H1 (cell line): Measurements from ENCODE around the gene OR10J5. TPM values are rescaled to one million over a fixed set of nuclear protein-coding genes. Genes with fewer than 3 reads are reported as not detected.

Experiments used
- ASH2L ChIP-seq: fragments of 200-600, 300-600 bp; sonication (generic); IDR thresholded peaks from one replicate; pipeline ENCODE4 v1.7.1; 2017; ENCODE audit warnings: low read length
- CEBPB ChIP-seq: IDR thresholded peaks from 2 replicates; pipeline ENCODE4 v1.6.1; 2012; ENCODE audit warnings: low read depth, low read length
- JUND ChIP-seq: IDR thresholded peaks from 2 replicates; pipeline ENCODE4 v1.6.1; 2011; ENCODE audit warnings: mild to moderate bottlenecking, improper control_type of control experiment, low read length
- KDM4A ChIP-seq: IDR thresholded peaks from one replicate; pipeline ENCODE4 v1.7.1; 2012; ENCODE audit warnings: low read depth, mild to moderate bottlenecking, moderate library complexity, low read length, inconsistent platforms; ENCODE audit not compliant: severe bottlenecking
- NRF1 ChIP-seq: IDR thresholded peaks from 2 replicates; pipeline ENCODE4 v1.6.1; 2011; ENCODE audit warnings: mild to moderate bottlenecking, low read depth, low read length, improper control_type of control experiment
- POLR2AphosphoS5 ChIP-seq: IDR thresholded peaks from 2 replicates; pipeline ENCODE4 v1.6.1; 2011; ENCODE audit warnings: low read depth, low read length
- SIN3A ChIP-seq, 2 experiments: IDR thresholded peaks in 1 of 2; conservative IDR thresholded peaks in 1 of 2; 2 replicates each; pipeline ENCODE4 v1.6.1; 2011 to 2012; ENCODE audit warnings: low read length in 2 of 2, improper control_type of control experiment in 1 of 2, low read depth in 1 of 2, mild to moderate bottlenecking in 1 of 2
- SUZ12 ChIP-seq: fragments of 200-600 bp; sonication (generic); IDR thresholded peaks from 2 replicates; pipeline ENCODE4 v1.6.1; 2012; ENCODE audit warnings: mild to moderate bottlenecking, inconsistent platforms, low read length, moderate library complexity, mixed read lengths
- TAF7 ChIP-seq: optimal IDR thresholded peaks from 2 replicates; pipeline ENCODE3; 2011; ENCODE audit warnings: low read depth, mild to moderate bottlenecking, inconsistent platforms, low read length, moderate library complexity, borderline replicate concordance
- polyA plus RNA-seq, 7 experiments: library from polyadenylated mRNA; depleted of rRNA in 3 of 7; stranded (reverse) in 5 of 7; unstranded in 2 of 7; fragments of >200 nt in 5 of 7; fragments of 200-250 nt in 2 of 7; gene quantifications; 1 replicate in 5 of 7; 2 replicates in 1 of 7; 4 replicates in 1 of 7; pipeline versions ENCODE4 v1.2.1 to v1.2.3, GENCODE V29; 2011 to 2013; ENCODE audit warnings: missing spikeins in 2 of 7, mixed read lengths in 2 of 7
- total RNA-seq: library from RNA; stranded (reverse); fragmentation: NEBNext Ultra II Directional; extraction: Animal tissue kit (Norgen Biotek cat#: 25700); gene quantifications from 2 replicates; pipeline ENCODE4 v1.2.1, GENCODE V29; 2021
- TF ChIP-seq, protein P1 (sequence below): fragments of 300-600 bp; sonication (generic); IDR thresholded peaks from 2 replicates; pipeline ENCODE4 v1.7.1; 2012; ENCODE audit warnings: low read length, moderate library complexity, mild to moderate bottlenecking, inconsistent platforms; ENCODE audit not compliant: insufficient replicate concordance

Gene OR10J5
- total and polyA plus RNA-seq, 2 of the 8 experiments (the other 6 are each of a cell fraction or from before 2014, with no cell fraction given) = not detected

GRCh38 chr1:159580340-159580739 is 44.5 kb upstream of the OR10J5 start (continued):
- TF ChIP-seq, protein P1, sequence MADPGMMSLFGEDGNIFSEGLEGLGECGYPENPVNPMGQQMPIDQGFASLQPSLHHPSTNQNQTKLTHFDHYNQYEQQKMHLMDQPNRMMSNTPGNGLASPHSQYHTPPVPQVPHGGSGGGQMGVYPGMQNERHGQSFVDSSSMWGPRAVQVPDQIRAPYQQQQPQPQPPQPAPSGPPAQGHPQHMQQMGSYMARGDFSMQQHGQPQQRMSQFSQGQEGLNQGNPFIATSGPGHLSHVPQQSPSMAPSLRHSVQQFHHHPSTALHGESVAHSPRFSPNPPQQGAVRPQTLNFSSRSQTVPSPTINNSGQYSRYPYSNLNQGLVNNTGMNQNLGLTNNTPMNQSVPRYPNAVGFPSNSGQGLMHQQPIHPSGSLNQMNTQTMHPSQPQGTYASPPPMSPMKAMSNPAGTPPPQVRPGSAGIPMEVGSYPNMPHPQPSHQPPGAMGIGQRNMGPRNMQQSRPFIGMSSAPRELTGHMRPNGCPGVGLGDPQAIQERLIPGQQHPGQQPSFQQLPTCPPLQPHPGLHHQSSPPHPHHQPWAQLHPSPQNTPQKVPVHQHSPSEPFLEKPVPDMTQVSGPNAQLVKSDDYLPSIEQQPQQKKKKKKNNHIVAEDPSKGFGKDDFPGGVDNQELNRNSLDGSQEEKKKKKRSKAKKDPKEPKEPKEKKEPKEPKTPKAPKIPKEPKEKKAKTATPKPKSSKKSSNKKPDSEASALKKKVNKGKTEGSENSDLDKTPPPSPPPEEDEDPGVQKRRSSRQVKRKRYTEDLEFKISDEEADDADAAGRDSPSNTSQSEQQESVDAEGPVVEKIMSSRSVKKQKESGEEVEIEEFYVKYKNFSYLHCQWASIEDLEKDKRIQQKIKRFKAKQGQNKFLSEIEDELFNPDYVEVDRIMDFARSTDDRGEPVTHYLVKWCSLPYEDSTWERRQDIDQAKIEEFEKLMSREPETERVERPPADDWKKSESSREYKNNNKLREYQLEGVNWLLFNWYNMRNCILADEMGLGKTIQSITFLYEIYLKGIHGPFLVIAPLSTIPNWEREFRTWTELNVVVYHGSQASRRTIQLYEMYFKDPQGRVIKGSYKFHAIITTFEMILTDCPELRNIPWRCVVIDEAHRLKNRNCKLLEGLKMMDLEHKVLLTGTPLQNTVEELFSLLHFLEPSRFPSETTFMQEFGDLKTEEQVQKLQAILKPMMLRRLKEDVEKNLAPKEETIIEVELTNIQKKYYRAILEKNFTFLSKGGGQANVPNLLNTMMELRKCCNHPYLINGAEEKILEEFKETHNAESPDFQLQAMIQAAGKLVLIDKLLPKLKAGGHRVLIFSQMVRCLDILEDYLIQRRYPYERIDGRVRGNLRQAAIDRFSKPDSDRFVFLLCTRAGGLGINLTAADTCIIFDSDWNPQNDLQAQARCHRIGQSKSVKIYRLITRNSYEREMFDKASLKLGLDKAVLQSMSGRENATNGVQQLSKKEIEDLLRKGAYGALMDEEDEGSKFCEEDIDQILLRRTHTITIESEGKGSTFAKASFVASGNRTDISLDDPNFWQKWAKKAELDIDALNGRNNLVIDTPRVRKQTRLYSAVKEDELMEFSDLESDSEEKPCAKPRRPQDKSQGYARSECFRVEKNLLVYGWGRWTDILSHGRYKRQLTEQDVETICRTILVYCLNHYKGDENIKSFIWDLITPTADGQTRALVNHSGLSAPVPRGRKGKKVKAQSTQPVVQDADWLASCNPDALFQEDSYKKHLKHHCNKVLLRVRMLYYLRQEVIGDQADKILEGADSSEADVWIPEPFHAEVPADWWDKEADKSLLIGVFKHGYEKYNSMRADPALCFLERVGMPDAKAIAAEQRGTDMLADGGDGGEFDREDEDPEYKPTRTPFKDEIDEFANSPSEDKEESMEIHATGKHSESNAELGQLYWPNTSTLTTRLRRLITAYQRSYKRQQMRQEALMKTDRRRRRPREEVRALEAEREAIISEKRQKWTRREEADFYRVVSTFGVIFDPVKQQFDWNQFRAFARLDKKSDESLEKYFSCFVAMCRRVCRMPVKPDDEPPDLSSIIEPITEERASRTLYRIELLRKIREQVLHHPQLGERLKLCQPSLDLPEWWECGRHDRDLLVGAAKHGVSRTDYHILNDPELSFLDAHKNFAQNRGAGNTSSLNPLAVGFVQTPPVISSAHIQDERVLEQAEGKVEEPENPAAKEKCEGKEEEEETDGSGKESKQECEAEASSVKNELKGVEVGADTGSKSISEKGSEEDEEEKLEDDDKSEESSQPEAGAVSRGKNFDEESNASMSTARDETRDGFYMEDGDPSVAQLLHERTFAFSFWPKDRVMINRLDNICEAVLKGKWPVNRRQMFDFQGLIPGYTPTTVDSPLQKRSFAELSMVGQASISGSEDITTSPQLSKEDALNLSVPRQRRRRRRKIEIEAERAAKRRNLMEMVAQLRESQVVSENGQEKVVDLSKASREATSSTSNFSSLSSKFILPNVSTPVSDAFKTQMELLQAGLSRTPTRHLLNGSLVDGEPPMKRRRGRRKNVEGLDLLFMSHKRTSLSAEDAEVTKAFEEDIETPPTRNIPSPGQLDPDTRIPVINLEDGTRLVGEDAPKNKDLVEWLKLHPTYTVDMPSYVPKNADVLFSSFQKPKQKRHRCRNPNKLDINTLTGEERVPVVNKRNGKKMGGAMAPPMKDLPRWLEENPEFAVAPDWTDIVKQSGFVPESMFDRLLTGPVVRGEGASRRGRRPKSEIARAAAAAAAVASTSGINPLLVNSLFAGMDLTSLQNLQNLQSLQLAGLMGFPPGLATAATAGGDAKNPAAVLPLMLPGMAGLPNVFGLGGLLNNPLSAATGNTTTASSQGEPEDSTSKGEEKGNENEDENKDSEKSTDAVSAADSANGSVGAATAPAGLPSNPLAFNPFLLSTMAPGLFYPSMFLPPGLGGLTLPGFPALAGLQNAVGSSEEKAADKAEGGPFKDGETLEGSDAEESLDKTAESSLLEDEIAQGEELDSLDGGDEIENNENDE = no peak
- TF ChIP-seq CEBPB = no peak
- no peak for TF ChIP-seq SUZ12
- TF ChIP-seq TAF7 = no peak
- no peak for TF ChIP-seq NRF1
- TF ChIP-seq POLR2AphosphoS5 = no peak
- no peak for TF ChIP-seq ASH2L
- no peak for TF ChIP-seq KDM4A
- TF ChIP-seq SIN3A (conservative IDR thresholded peaks at IDR 0.05 in 1 of 2, IDR thresholded peaks at IDR 0.05 in 1 of 2; ENCODE audit: low read depth in 1 of 2, low read length in 2 of 2) = no peak
- TF ChIP-seq JUND = no peak
